GM12874 (cell line): Measurements from ENCODE around the gene PACRGL.

Source experiments
- TF ChIP-seq, protein P1 (sequence below): IDR thresholded peaks from 2 replicates; pipeline ENCODE4 v1.5.1; 2011; ENCODE audit warnings: low read depth, mild to moderate bottlenecking, control low read depth, low read length, moderate library complexity; ENCODE audit not compliant: insufficient read depth

Gene PACRGL

GRCh38 chr4:20676501-20677197, 23.6 kb upstream of the PACRGL start:
- TF ChIP-seq, protein P1, sequence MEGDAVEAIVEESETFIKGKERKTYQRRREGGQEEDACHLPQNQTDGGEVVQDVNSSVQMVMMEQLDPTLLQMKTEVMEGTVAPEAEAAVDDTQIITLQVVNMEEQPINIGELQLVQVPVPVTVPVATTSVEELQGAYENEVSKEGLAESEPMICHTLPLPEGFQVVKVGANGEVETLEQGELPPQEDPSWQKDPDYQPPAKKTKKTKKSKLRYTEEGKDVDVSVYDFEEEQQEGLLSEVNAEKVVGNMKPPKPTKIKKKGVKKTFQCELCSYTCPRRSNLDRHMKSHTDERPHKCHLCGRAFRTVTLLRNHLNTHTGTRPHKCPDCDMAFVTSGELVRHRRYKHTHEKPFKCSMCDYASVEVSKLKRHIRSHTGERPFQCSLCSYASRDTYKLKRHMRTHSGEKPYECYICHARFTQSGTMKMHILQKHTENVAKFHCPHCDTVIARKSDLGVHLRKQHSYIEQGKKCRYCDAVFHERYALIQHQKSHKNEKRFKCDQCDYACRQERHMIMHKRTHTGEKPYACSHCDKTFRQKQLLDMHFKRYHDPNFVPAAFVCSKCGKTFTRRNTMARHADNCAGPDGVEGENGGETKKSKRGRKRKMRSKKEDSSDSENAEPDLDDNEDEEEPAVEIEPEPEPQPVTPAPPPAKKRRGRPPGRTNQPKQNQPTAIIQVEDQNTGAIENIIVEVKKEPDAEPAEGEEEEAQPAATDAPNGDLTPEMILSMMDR: no peak

GRCh38 chr4:20678400-20678799, 21.9 kb upstream of the PACRGL start:
- TF ChIP-seq, protein P1: no peak

GRCh38 chr4:20679951-20680350, 20.3 kb upstream of the PACRGL start:
- TF ChIP-seq, protein P1: no peak

DNA sequence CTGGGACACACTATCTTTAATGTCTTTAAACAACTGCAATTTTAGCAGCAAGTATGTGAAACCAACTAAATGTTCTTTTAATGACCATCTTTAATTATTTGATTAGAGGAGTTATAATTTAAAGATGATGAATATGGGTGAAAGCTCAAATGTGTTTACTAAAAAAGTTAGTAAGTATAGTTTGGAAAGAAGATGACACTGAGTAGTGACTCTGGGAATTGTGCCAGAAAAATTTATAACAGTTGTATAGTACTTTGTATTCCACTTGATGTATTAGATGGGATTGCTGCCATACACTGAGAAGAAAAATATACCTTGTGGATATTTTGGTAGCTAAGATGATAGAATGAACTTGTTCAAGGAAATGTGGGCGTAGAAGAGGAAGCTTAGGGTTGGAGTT, 19.5 kb upstream of the PACRGL start:
- TF ChIP-seq, protein P1: no peak

- TF ChIP-seq, protein P1: no peak
These were observed 19.0 kb upstream of the PACRGL start for GRCh38 chr4:20681271-20681670.

DNA sequence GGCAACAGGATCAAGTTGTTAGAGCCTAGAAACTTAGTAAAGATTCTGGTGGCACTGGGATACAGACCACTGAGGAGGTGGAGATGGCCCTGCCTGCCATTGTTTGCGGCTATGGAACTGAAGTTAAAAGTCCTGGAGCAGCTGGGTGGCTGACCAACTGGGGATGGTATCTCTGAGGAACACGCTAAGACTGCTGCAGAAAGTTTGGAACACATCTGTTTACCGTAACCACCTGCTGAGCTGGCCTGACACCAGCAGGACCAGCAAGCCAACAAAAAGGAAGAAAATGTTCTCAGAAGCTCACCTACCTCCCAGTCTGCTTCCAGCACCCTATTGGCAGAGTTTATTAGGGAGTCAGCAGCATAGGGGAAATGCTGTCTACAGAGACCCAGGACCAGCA, 17.4 kb upstream of the PACRGL start:
- TF ChIP-seq, protein P1: no peak

DNA sequence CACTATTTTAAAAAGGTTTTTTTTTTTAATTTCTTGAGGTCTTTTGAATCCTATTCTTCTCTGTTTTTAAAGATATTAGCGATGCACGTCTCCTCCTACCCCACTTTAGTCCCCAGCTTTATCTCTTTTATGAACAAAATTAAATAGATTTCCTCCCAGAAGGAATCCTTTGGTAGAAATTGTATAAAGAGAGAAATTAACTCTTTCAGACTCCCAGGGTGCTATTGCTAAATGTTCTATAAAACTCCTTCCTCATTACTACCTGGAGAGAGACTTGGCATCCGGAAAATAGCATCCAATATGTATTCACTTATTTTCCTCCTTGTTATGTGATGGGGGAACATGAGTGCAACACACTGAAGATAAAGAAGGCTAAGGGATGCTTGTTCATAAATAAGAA, 16.5 kb upstream of the PACRGL start:
- TF ChIP-seq, protein P1: no peak
